IPS-18c (cell line): ENCODE data around the gene IFIT2.
"Not testable (repeated sequence)": the region's sequence is repeated elsewhere in the genome, so short reads cannot be mapped to it uniquely, and the experiment has no call there.

Experiments used
- H3K4me3 ChIP-seq: 2 replicates; pipeline ENCODE4 v1.7.0; 2013; ENCODE audit warnings: low read depth, mild to moderate bottlenecking, low read length, moderate library complexity; ENCODE audit not compliant: insufficient read depth
- H3K9me3 ChIP-seq: one replicate; pipeline ENCODE4 v1.6.1; 2013; ENCODE audit warnings: mild to moderate bottlenecking, low read length, moderate library complexity; ENCODE audit not compliant: control insufficient read depth, insufficient read depth

The IFIT2 gene

GRCh38 chr10:89274928-89275327, 26.9 kb upstream of the IFIT2 start:
- Histone ChIP-seq H3K4me3 (no peak overlapping the region), H3K9me3 (no peaks in the 10 kb centered on the region)

GRCh38 chr10:89275383-89275782, 26.5 kb upstream of the IFIT2 start:
- no peaks in the 10 kb centered on the region for H3K9me3 ChIP-seq
- H3K4me3 ChIP-seq, result no peak overlapping the region

DNA sequence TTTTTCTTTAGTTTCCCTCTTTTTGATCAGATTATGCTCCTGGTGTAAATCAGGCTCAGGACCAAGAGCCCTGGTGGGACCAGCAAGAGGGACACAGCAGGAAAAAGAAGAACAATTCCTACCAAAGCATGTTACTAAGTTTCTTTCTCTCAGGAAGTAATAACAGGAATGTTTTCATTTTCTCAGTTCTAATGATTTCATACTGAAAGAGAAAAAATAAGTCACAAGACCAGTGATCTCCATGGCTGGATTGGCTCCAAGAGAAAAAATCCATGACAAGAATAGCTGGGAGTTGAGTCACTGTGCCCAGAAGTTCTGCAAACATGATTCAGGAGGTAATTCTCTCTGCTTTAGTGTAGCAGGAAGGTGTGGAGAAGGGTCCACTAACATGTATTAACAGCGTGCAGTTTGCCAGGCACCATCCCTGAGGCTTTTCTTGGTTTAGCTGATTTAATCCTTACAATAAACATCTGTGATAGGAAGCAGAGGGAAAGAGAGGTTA, 23.8 kb upstream of the IFIT2 start:
- Histone ChIP-seq H3K4me3 (no peak overlapping the region), H3K9me3 (no peaks in the 10 kb centered on the region)

GRCh38 chr10:89278900-89279392, 22.9 kb upstream of the IFIT2 start:
- no peaks in the 10 kb centered on the region for H3K9me3 ChIP-seq
- no peak overlapping the region for H3K4me3 ChIP-seq

DNA sequence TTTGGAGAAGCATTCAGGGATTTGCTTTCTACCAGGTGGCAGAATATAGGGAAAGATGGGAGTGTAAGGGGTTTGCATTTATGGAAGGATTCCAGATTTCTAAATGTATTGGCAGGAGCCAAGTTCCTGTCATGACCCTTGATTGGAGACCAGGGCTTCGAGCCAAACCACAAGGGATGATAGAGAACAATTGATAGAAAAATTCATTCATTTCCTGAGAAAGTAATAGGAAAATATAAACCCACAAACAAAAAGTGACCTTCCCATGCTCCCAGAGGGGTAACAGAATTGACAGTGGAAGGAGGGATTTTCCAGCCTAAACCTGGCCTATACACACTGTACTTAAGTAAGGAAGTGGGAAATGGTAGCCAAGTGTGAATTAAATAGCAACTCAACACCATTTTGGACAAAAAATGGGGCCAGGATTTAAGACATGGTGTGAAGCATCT, 22.4 kb upstream of the IFIT2 start:
- Histone ChIP-seq H3K4me3 (no peak overlapping the region), H3K9me3 (no peaks in the 10 kb centered on the region)

GRCh38 chr10:89280508-89280907, 21.3 kb upstream of the IFIT2 start:
- Histone ChIP-seq H3K9me3 (no peaks in the 10 kb centered on the region), H3K4me3 (no peak overlapping the region)

DNA sequence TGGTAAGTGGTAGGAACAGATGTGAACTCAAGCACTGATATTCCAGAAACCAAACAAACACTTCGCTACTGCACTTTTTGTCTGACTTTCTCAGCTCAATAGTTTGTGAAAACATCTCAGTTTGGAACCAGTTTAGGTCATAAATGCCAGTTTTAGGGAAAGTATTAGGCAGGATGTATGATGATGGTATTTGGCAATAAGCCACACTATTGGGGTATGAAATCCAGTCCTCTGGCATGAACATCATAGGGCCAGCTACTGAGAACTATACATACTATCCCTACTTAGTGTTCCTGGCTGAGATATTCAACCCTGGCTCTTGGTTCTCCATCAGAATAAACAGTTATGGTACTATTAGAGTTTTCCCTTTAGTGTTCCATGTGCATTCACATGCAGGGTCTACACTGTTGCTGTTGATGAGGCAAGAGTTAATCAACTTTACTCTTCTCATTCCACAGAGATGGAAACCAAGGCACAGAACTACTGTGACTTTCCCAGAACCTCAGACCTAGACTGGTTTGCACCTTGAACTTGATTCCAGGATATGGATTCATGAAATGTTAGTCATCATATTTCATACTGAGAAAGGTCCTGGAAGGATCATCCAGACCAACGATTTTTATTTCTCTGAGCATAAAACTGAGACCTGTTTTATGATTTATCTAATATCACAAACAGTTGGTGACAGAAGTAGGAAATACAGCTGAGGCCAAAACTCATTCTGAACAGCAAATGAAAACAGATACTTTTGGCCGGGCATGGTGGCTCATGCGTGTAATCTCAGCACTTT, 20.0 kb upstream of the IFIT2 start:
- Histone ChIP-seq H3K9me3 (no peaks in the 10 kb centered on the region), H3K4me3 (no peak overlapping the region)

DNA sequence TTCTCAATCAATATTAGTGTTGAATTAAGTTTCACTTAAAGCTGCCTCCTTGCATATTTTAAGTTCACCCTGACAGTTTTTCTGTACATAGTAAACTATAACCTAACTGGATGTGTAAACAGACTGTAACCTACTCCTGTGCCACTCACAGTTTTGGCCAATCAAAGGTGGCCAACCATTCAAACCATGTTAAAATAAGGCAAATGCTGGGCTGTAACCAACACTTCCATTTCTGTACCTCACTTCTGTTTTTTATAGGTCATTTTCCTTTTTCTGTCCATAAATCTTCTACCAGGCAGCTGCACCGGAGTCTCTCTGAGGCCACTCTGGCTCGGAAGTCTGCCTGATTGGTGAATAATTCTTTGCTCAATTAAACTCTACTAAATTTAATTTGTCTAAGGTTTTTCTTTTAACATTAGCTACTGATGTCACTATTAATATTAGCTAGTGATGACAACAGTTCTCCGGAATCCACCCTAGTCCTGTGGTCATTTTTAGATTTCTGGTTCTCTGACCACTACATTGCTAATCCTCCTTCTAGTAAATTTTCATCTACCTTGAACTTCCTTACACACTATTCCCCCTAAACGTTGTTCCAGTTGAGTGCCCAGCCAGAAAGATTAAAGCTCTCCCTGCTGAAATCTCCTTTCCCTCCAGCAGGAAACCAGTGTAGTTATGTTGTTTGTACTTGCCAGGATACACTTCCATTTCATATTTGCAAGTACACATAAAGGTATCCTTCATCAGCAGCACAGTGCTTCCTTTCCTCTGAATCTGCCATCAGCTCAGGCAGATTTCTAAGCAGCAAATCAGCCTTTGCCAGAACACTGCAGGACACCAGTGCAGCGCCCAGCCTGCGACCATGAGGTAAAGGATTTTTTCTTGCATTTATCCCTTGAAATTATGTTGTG, 18.6 kb upstream of the IFIT2 start:
- Histone ChIP-seq H3K4me3 (no peak overlapping the region), H3K9me3 (no peaks in the 10 kb centered on the region)

GRCh38 chr10:89283936-89284475, 17.8 kb upstream of the IFIT2 start:
- Histone ChIP-seq H3K9me3 (no peaks in the 10 kb centered on the region), H3K4me3 (no peak overlapping the region)

GRCh38 chr10:89284711-89285110, 17.1 kb upstream of the IFIT2 start:
- not testable (repeated sequence) for H3K4me3 ChIP-seq, H3K9me3 ChIP-seq

GRCh38 chr10:89285303-89285702, 16.5 kb upstream of the IFIT2 start:
- not testable (repeated sequence) for H3K9me3 ChIP-seq, H3K4me3 ChIP-seq

DNA sequence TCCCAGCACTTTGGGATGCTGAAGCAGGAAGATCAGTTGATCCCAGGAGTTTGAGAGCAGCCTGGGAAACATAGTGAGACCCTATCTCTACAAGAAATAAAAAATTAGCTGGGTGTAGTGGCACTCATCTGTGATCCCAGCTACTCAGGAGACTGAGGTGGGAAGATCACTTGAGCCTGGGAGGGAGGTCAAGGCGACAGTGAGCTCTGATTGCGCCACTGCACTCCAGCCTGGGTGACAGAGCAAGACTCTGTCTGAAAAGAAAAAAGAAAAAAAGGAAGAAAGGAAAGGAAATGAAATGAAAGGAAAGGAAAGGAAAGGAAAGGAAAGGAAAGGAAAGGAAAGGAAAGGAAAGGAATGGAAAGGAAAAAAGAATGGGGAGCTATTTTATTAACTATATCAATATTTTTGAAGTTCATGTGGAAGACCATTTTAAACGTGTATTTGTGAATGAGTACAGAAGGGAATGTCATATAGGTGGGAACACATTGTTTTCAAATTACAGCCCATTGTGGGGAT, 7.1 kb upstream of the IFIT2 start:
- H3K9me3 ChIP-seq, result no peaks in the 10 kb centered on the region
- no peak overlapping the region for H3K4me3 ChIP-seq

GRCh38 chr10:89295597-89295996, 6.2 kb upstream of the IFIT2 start:
- Histone ChIP-seq H3K4me3 (no peak overlapping the region), H3K9me3 (no peaks in the 10 kb centered on the region)

- no peaks in the 10 kb centered on the region for H3K9me3 ChIP-seq
- H3K4me3 ChIP-seq, result no peak overlapping the region
Measured at GRCh38 chr10:89296220-89296648, 5.6 kb upstream of the IFIT2 start.

DNA sequence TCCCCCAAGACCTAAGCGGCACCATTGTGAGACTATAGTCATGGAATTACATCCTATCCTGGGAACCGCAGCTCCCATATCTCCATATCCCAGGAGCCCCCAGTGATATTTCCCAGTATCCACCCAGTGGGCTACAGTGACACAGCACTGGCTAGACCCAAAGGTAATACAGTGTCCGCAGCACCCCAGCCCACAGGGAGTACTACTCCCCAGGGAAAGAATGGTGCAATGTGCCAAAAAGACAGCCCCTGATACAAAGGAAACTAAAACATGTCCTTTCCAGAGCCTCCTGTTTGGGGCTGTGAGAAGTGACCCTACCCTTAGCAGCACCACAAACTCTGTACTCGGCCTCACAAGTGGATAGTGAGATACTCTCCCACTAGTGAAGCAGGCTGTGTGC, 4.5 kb upstream of the IFIT2 start:
- Histone ChIP-seq H3K4me3 (no peak overlapping the region), H3K9me3 (no peaks in the 10 kb centered on the region)

DNA sequence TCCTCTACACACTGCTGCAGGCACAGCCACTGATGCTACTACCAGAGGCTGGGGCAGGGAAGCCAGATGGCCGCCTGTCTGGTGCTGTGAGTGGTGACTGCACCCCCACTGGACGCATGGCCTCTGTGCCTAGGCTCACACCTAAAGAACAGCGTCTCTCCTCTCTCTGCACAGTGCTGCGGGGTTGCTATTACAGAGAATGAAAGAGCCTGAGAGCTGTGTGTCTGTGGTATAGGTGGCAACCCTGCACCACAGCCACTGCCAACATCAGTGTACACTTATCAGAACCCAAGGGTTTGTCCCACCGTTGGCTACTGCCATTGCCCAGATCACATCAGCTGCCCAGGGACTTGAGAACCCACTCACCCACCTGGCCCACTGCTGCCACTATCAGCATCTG, 4.1 kb upstream of the IFIT2 start:
- H3K9me3 ChIP-seq, result no peaks in the 10 kb centered on the region
- H3K4me3 ChIP-seq, result no peak overlapping the region

GRCh38 chr10:89299031-89299430, 2.8 kb upstream of the IFIT2 start:
- Histone ChIP-seq H3K9me3 (no peaks in the 10 kb centered on the region), H3K4me3 (no peak overlapping the region)
